Peyer's patch (tissue), 4 donors: ENCODE measurements around the gene OS9. TPM values are rescaled to one million over a fixed set of nuclear protein-coding genes. Genes with fewer than 3 reads are reported as not detected.

Experiments
- DNase-seq, 3 donors: peaks; one replicate each; pipeline ENCODE4 v3.0.0-alpha.2; 2017 to 2019
- H3K27ac ChIP-seq, 4 donors: fragments of 200-600 bp; sonication (generic); one replicate each; pipeline ENCODE4 v1.5.1; 2016 to 2019
- H3K27me3 ChIP-seq, 2 donors: fragments of 200-600 bp; sonication (generic); one replicate each; pipeline ENCODE4 v1.5.1; 2019
- H3K36me3 ChIP-seq, 3 donors: fragments of 200-600 bp; sonication (generic); one replicate each; pipeline ENCODE4 v1.5.1; 2016 to 2019
- H3K4me1 ChIP-seq, 4 donors: fragments of 200-600 bp; sonication (generic); one replicate each; pipeline ENCODE4 v1.5.1; 2016 to 2019
- H3K4me3 ChIP-seq, 4 donors: fragments of 200-600 bp; sonication (generic); 1 replicate in 3 of 4; 2 replicates in 1 of 4; pipeline ENCODE4 v1.5.1; 2016 to 2019; ENCODE audit warnings: mild to moderate bottlenecking in 1 of 4
- H3K9me3 ChIP-seq, 4 donors: fragments of 200-600 bp; sonication (generic); one replicate each; pipeline ENCODE4 v1.5.1; 2016 to 2019; ENCODE audit warnings: mild to moderate bottlenecking in 1 of 4
- CTCF ChIP-seq, 6 experiments: fragments of 450-650 bp in 4 of 6; fragments of 200-600 bp in 2 of 6; sonication (generic) in 1 of 6; IDR thresholded peaks; one replicate each; pipeline ENCODE4 v1.5.1; 2017 to 2019; ENCODE audit warnings: antibody characterized with exemption in 6 of 6, mild to moderate bottlenecking in 3 of 6, moderate library complexity in 1 of 6
- POLR2A ChIP-seq, 2 donors: fragments of 450-650 bp; IDR thresholded peaks; one replicate each; pipeline ENCODE4 v1.5.1; 2017; ENCODE audit warnings: antibody characterized with exemption in 2 of 2, mild to moderate bottlenecking in 2 of 2, moderate library complexity in 2 of 2
- total RNA-seq, 4 donors: library from RNA; depleted of rRNA; stranded (reverse); fragments of >200 nt; gene quantifications; one replicate each; pipeline ENCODE4 v1.1.0, GENCODE V29; 2016

The OS9 gene
- total RNA-seq, 4 donors from 2014 or later: 275 to 353 (median 292) TPM

- TF ChIP-seq CTCF (IDR thresholded peaks at IDR 0.05) (no peak), POLR2A (IDR thresholded peaks at IDR 0.05) (no peak)
- DNase-seq: no peak
- H3K36me3 ChIP-seq: peaks cover 0 to 21% (median 0%) of the 10 kb centered on the region in 3 donors
- H3K27ac ChIP-seq: peak overlapping the region; percentile 34 to 81 (median 57)
- H3K4me3 ChIP-seq: peak overlapping the region in 3 of 4 donors; percentile 49 to 70 (median 67)
- peaks cover 0 to 37% (median 4%) of the 10 kb centered on the region in 4 donors for H3K4me1 ChIP-seq
- no peaks in the 10 kb centered on the region for H3K27me3 ChIP-seq
- H3K9me3 ChIP-seq: no peaks in the 10 kb centered on the region
Measured at GRCh38 chr12:57752668-57753000, 58.7 kb downstream of the OS9 start.

GRCh38 chr12:57753756-57754337 is 59.9 kb downstream of the OS9 start:
- H3K4me1 ChIP-seq: peaks cover 0 to 37% (median 4%) of the 10 kb centered on the region in 4 donors
- no peak for DNase-seq
- H3K9me3 ChIP-seq: no peaks in the 10 kb centered on the region
- H3K4me3 ChIP-seq: no peak overlapping the region
- H3K27me3 ChIP-seq: no peaks in the 10 kb centered on the region
- peaks cover 0 to 21% (median 0%) of the 10 kb centered on the region in 3 donors for H3K36me3 ChIP-seq
- H3K27ac ChIP-seq: peak overlapping the region in 3 of 4 donors; percentile 65 to 90 (median 88)
- TF ChIP-seq CTCF (IDR thresholded peaks at IDR 0.05): no peak
- TF ChIP-seq POLR2A (IDR thresholded peaks at IDR 0.05): no peak

DNA sequence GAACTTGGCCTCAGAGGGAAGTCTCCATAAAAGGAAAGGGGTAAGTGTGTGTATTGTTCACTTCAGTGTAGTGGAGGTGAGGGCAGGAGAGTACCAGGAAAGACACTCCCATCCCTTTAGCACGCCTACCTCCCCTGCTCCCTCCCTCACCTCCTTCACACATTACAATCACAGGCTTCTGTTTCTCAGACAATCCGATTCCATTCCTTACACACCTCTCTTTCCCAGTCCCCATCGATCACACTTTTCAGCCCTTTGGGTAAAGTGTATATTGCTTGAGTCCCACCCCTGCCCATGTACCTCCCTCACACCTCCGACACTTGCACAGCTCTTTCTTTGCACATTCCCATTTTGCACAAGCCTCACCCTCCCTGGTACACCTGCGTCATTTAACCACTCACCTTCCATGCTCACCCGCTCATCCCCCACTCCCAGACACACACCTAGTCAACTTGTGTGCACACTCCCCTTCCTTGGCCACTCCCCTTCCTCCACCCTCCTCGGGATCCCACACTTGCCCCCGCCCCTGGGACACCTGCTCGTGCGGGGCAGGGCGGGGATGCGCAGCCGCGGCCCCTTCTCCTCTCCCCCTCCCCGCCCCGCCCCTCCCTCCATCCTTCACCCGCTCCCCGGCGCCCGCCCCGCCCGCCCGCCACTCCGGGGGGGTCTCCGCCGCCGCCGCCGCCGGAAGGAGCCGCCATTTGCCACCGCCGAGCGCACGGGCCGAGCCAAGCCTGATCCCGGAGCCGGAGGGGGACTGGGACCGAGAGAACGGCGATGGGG is 60.7 kb downstream of the OS9 start, which contains the start of gene MARCHF9:
MARCHF9 (plus strand) TSS at position 693 of the 783 bp plus-strand sequence. CDS start 426 bp downstream, outside the sequence.
- Histone ChIP-seq H3K4me3 (peak within 1 kb of the TSS; percentile 73 to 89 (median 80)), H3K36me3 (peaks cover 0 to 17% (median 0%) of the 10 kb centered on the region in 3 donors), H3K27ac (peak within 1 kb of the TSS; percentile 65 to 90 (median 84)), H3K9me3 (no peaks in the 10 kb centered on the region), H3K27me3 (no peaks in the 10 kb centered on the region), H3K4me1 (peaks cover 0 to 37% (median 4%) of the 10 kb centered on the region in 4 donors)
- TF ChIP-seq POLR2A (IDR thresholded peaks at IDR 0.05): no peak
- TF ChIP-seq CTCF (IDR thresholded peaks at IDR 0.05): no peak
- DNase-seq: peak; percentile 89 to 96 (median 93)

- Histone ChIP-seq H3K36me3 (peaks cover 0 to 15% (median 0%) of the 10 kb centered on the region in 3 donors), H3K4me1 (peaks cover 0 to 37% (median 4%) of the 10 kb centered on the region in 4 donors), H3K27me3 (no peaks in the 10 kb centered on the region), H3K4me3 (peak overlapping the region; percentile 73 to 89 (median 80)), H3K9me3 (no peaks in the 10 kb centered on the region), H3K27ac (peak overlapping the region; percentile 65 to 90 (median 84))
- TF ChIP-seq CTCF (IDR thresholded peaks at IDR 0.05): no peak
- TF ChIP-seq POLR2A (IDR thresholded peaks at IDR 0.05): no peak
- DNase-seq: no peak
Measured at GRCh38 chr12:57755194-57755453, 61.2 kb downstream of the OS9 start.

DNA sequence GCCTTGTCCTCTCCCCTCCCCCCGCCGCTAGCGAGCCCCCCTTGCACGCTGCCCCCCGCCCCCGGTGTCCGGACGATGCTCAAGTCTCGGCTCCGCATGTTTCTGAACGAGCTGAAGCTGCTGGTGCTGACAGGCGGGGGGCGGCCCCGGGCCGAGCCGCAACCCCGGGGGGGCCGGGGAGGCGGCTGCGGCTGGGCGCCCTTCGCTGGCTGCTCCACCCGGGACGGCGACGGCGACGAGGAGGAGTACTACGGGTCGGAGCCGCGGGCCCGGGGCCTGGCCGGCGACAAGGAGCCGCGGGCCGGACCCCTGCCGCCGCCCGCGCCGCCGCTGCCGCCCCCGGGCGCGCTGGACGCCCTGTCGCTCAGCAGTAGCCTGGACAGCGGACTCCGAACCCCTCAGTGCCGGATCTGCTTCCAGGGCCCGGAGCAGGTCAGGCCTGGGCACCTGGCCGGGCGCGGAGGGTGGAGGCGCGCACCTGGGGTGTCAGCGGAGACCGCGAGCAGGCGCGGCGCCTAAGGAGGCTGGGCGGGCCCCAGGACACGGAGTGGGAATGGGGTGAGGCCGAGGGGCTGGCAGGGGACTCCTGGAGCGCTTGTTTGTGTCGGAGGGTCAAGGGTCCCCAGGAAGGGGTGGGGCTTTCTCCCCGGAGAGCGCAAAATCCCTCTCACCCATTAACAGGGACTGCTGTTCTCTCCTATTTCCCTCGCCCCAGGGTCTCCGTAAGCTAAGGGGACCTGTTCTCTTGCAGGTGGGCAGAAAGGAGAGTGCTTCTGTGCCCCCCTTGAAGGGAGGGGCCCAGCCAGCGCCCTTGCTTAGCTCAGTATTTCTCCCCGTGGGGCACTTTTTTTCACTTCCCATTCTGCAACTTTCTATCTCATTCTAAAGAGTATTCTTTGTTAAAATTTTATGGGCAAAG is 61.8 kb downstream of the OS9 start:
- Histone ChIP-seq H3K36me3 (peaks cover 0 to 15% (median 0%) of the 10 kb centered on the region in 3 donors), H3K27me3 (no peaks in the 10 kb centered on the region), H3K4me1 (peaks cover 0 to 34% (median 4%) of the 10 kb centered on the region in 4 donors), H3K4me3 (peak overlapping the region; percentile 73 to 89 (median 80)), H3K9me3 (no peaks in the 10 kb centered on the region), H3K27ac (peak overlapping the region; percentile 65 to 90 (median 84))
- peak; percentile 49 to 80 (median 76) for DNase-seq
- TF ChIP-seq CTCF (IDR thresholded peaks at IDR 0.05): no peak
- peak; percentile 26 to 35 for TF ChIP-seq POLR2A (IDR thresholded peaks at IDR 0.05)
